ENCODE measurements around the gene PLXDC2. TPM values are rescaled to one million over a fixed set of nuclear protein-coding genes. Genes with fewer than 3 reads are reported as not detected.
A peak's percentile ranks its signal among the peaks of the same experiment; 100 is the strongest.

PLXDC2 gene
- polyA plus RNA-seq, 4 donors, result 33.9 to 41.6 (median 34.8) TPM

DNA sequence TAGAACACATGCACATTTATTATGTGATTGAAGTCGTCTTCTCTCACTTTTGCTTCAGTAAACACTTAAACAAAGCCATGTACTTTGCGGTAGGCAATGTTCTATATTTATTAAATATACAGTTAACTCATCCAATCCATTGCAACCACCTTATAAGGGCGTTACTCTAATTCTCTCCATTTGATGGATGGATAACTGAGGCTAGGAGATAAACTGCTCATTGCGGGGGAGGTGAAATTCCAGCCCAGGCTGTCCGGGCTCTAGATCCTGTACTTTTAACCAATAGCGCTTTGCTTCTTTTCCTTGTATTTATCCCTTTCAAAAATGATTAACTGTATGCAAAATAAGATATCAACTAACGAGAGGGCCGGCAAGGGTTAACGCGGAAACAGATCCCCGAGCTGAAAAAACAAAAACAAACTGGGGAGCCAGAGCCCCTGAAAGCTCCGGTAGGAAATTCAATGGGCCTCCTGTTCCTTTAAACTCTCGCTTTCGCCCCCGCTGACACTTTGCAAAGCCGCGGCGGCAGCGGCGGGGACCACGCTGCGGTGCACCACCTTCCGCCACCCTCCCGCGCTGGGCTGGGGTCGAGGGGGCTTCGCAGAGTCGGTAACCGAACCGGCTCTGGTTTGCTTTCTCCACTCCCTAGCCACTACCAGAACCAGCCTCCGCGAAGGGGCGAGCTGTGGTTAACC is 1.0 kb upstream of the PLXDC2 start:
- peak in 2 of 4 donors; percentile 40 to 49 for DNase-seq (ENCODE audit: low read depth in 4 of 4, low spot score in 3 of 4)

DNA sequence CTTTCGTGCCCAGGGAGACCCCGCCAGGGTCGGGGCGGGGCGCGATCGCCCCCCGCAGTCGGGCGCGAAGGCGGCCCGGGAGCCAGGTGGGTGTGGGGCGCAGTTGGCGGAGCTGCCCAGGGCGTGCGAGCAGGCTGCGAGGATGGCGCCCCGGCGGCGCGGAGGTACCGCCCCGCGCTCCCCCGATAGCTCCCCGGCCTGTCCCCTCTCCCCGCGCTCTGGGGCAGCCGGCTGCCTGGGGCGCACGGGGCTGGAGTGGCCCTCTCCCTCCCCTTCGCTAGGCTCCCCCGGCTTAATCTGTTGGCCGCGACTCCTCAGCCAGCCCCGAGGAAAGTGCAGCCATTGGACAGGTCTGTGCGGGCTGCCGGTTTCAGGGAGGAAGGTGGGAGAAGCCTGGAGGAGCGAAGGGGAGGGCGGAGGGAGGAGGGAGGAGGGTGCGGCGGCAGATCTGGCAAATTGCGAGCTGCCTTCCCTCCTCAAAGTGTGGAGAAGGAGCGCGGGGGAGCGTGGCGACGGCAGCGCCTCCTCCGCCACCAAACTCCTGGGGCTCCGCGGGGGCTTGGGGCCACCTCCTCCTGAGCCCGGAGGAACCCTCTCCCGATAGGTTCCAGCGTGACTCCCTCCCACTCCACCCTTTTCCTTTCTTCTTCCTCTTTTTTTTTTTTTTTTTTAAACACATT is 361 bp upstream of the PLXDC2 start:
- DNase-seq (ENCODE audit: low read depth in 4 of 4, low spot score in 3 of 4), result peak in 3 of 4 donors; percentile 67 to 83 (median 72)

DNA sequence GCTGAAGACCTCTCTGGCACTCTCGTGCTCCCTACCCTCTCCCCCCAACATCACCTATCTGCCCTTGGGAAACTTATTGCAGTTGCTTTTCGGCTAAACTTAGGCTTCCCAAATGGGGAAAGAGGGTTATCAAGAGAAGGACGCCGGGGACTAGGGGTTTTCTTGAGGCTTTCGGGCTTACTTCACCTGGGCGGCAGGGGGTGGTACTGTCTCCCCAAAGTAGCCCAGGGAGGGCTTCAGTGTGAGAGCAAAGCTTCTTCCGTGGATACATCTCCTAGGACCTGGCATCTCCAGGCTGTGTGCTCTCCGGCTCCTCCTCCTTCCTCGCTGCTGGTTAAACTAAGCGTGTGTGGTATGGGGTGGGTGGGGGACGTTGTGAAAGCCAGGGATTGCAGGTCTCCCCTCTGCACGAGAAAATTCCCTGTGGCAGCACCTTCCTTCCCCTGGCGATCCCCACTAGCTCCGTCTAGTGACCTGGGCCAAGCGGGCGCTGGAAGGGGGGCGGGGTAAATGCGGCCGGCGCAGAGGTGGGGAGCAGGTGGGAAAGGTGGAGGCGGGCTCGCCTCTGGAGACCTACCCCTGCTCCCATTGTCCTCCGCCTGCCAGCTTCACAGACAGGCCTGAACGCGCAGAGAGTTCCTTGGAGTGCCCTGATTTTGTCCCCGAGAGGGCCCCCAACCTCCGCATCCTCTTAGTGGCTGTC is 1.1 kb downstream of the PLXDC2 start:
- peak in 2 of 4 donors; percentile 42 to 47 for DNase-seq (ENCODE audit: low read depth in 4 of 4, low spot score in 3 of 4)

DNA sequence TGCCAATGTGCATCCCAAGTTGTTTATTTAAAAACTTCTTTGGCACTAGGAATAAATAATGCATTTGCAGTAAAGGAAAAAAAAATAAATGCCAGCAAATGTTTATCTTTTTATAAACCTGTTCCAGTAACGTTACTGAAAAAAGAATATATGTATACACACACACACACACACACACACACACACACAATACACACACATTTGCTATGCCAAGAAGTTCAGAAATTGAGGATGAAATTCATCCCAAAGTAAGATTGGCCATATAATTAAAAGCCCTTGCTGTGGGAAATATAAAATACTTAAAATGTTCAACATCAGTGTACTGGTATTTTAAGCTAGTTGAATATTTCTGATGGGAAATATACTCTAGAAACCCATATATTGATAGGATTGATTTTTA is 2.6 kb downstream of the PLXDC2 start:
- no peak for DNase-seq (ENCODE audit: low read depth in 4 of 4, low spot score in 3 of 4)

DNA sequence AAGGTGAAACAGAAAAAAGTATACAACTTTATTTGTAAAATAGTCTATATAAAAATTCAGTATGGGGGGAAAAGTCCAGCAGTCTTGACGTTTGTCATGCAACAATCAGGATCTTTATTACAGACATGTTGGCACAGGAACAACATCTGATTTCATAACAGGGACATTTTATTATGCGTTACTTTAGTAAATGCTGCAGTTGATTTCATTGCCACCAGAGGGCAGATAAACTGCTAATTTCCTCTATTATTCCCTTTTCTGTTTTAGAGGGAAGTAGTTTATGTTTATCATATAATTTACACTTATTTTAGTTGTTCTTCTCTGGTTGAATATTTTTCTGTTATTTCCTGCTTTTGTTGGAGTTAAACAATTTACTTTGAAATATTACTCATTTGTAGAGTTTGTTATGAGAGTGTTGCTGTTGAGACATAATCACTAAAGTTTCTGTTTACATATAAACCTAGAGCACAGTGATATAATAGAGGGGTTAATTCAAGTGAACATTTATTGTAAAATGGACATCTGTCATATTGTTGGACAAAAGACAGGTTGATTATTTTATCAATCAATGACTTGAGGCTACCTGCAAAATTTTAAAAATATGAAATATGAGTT is 3.3 kb downstream of the PLXDC2 start:
- DNase-seq (ENCODE audit: low read depth in 4 of 4, low spot score in 3 of 4), result peak in 3 of 4 donors; percentile 44 to 53 (median 50)

DNA sequence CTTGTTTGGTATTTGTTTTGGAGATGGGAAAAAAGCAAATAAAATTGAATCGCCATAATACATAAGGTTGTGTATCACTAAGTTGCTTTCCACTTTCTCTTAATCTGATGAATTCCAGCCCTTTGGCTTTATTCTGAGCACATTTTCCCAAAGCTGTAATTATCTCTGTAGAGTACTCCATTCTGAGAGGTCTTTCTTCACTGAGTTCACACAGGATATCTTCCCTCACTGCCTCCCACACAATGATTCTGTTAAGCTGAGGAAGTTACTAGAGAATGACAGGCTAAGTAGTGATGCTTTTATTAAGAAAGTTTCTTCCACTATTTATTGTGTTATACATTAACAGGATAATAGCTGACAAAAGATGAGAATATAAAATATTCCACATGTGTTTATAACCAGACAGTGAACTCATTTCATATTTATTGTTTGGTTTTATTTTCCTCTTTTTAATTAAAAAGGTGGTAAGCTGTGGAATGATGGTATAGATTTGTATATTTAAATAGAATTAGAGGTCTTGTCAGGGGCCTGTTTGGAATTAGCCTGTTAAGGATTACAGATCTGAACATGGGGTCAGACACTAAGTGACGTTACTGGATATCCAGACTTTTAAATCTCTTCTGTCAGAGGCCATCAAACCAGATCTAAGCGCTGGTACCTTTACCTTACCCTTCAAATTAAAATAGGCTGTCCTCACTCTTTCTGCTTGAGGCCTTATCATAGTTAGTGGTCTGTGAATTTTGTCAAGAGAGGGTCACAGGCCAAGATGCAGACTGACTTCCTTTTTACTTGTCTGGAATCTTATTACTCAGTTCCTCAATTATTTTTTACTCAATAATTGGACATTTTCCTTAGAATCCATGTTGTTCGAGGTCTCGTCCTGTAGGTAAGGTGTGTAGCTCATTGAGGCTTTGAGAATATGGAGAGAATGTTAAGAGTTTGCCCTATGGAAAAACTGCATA is 8.4 kb downstream of the PLXDC2 start:
- no peak for DNase-seq (ENCODE audit: low read depth in 4 of 4, low spot score in 3 of 4)

DNA sequence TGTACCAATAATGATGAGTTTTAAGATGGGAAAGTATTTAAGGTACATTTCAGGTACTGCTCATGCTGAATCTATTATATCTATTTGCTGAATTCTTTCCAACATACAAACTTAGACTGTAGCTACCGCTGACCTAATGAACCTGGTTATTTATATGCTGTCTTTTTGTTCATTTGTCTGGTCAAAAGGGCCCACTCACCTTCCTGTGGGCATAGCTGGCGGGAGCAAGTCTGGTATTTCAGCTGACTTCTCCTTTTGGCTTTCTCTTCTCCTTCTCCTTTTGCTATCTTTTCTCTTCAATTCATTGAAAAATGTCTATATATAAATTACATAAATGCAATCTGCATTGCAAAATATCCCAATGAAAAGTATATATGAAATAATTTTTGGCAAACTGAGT is 9.5 kb downstream of the PLXDC2 start:
- no peak for DNase-seq (ENCODE audit: low read depth in 4 of 4, low spot score in 3 of 4)

DNA sequence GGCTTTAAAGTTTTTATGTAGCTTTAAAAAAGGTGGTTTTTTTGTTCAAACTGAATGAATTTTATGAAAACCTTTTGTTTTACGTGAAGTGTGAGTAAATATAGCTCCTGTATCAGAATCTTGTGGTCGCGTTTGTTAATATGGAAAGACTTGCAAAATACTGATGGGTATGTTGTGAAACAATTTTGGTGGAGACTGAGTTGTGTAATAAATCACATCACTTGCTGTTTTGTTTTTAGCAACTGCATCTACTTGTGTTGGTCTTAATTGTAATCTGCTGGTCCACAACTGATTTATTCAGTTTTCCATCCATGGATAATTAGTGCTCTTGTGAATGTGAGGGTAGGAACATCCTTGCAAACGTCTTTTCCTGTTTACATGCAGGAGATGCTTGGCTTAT is 10.5 kb downstream of the PLXDC2 start:
- DNase-seq (ENCODE audit: low read depth in 4 of 4, low spot score in 3 of 4), result no peak

DNA sequence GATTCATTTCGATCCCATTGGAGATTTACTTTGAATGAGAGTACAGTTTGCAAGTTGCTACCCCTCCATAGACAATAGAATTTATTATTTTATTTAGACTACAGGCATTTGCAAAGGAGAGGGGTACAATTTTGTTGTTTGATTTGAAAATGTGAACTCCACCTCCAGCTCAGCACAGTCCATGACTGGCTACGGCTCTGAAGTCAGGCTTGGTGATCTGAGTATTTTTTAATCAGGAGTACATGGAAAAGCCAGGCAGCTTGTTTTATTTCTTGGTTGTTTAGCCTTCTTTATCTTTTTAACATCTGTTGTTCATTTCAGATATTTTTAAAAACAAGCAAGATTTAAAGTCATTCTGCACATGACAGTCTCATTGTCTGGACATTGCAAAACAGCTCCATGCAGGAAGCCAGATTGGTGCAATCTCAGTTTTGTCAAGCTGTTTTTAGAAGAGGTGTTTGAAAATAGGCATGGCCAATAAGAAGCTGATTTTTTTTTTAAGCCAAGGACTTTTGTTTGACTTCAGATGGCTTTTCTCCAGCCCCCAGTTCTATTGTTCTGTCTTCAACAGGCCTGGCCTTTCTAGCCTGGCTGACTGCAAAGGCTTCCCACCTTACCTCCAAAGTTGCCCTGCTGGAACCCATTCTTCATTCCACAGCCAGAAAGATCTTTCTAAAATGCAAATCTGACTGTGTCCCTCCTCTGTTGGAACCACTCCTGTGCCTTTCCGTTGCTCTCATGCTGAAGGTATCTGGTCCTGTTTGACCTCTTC is 12.2 kb downstream of the PLXDC2 start:
- no peak for DNase-seq (ENCODE audit: low read depth in 4 of 4, low spot score in 3 of 4)

DNA sequence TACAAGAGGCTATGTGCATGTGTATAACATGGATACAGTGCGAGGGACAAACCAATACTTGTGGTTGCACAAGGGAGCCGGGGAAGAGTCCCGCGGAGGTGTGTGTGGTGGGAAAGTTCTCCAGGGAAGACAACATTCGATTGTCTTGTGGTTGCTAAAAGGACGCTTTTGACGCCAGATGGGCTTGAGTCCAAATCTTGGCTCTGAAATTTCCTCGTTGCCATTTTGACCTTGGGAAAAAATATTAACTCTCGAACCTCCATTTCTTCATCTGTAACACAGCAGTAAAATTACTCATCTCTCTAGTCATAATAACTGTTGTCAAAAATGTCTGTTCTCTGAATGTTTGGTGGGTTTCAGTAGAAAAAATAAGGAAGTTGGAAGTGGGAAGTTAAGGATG is 16.5 kb downstream of the PLXDC2 start:
- DNase-seq (ENCODE audit: low read depth in 4 of 4, low spot score in 3 of 4), result no peak

DNA sequence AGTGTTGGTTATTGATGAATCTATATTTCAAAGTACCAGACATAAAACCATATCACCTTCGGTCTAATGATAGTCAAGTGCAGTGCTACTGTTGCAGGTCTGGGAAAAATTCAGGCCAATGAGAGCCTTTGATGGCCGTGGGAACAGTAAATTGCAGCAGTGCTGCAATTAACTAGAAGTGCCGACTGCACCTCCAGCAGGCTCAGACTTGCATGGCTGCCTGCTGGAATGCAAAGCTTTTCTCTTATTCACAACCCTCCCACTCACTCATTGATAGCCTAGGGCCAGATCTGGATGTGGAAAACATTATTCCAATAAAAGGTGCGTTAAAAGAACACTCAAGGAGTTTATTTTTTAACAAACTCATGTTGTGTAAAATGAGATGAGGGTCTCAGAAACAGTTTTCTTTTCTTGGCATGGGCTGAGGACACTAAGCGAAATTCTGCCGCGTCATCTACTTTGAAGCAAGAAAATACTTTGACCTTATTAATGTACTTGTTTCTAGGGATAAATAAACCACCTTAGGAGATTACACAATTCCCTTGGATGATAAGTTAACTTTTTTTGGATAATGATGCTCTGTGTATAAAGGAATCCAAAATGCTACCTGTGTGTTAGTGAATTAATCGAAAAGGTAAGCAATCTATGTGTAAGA is 17.1 kb downstream of the PLXDC2 start:
- DNase-seq (ENCODE audit: low read depth in 4 of 4, low spot score in 3 of 4), result no peak

DNA sequence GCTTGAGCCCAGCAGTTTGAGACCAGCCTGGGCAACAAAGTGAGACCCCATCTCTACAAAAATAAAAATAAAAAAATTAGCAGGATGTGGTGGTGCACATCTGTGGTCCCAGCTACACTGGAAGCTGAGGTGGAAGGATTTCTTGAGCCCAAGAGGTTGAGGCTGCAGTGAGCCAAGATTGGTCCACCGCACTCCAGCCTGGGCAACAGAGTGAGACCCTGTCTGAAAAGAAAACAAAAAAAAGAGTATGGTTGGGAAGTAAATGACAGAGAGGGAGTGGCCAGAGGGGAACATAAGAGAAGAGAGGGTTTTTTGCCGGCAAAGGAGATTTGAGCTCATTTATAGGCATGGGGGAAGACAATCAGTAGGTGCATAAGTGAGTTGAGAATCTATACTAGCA is 19.7 kb downstream of the PLXDC2 start:
- DNase-seq (ENCODE audit: low read depth in 4 of 4, low spot score in 3 of 4), result no peak

DNA sequence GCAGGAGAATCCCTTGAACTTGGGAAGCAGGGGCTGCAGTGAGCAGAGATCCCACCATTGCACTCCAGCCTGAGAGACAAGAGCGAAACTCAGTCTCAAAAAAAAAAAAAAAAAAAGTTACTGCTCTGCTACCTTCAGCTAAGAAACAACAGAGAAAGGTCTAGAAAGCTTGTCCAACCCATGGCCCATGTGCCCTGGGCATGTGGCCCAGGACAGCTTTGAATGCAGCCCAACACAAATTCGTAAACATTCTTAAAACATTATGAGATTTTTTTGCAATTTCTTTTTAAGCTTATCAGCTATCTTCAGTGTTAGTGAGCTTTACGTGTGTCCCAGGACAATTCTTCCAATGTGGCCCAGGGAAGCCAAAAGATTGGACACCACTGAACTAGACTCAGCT is 22.9 kb downstream of the PLXDC2 start:
- no peak for DNase-seq (ENCODE audit: low read depth in 4 of 4, low spot score in 3 of 4)

DNA sequence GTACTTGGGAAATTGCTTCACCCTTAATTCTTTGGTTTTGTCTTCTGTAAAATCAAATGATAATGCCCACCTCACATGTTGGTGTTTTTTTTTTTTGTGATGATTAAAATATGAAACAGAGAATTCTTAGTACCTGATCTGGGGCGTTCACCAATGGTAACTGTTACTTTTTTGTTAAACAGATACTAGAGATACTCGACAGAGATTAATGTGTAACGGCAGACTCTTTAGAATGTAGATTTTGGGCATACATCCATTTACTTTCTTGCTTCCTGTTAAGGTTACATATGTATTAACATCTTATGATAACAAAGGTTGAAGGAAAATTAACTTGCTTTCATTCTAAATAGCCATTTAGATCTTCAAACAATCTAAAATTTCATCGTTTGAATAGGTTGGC is 23.3 kb downstream of the PLXDC2 start:
- DNase-seq (ENCODE audit: low read depth in 4 of 4, low spot score in 3 of 4), result no peak

DNA sequence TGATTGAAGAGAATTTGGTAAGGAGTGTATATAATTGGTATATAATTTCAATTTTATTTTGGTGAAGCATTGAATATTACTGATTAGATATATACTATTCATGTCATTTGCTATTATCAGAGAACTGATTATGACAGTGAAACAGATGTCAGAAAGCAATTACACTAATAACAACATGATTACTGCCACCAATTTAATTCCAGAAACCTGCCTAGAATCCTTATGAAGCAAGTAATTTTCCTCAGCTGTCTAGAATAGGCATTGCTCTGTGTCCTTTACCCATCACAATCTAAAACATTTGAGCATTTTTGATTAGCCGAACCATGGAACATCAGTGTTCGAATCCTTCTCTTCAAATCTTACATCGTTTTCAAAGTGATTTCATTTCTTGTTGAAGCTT is 24.5 kb downstream of the PLXDC2 start:
- no peak for DNase-seq (ENCODE audit: low read depth in 4 of 4, low spot score in 3 of 4)

DNA sequence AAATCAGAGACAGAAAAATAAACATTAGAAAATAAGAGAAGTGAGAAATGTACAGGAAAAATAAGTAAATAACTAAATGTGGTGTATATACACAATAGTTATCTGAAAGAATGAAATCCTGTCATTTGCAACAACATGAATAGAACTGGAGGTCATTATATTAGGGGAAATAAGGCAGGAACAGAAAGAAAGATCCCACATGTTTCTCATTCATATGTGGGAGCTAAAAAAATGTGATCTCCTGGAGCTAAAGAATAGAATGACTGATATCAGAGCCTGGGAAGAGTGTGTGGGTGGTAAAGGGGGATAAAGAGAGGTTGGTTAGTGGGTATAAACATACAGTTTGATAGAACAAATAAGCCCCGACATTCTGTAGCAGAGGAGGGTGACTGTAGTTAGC is 27.3 kb downstream of the PLXDC2 start:
- no peak for DNase-seq (ENCODE audit: low read depth in 4 of 4, low spot score in 3 of 4)

DNA sequence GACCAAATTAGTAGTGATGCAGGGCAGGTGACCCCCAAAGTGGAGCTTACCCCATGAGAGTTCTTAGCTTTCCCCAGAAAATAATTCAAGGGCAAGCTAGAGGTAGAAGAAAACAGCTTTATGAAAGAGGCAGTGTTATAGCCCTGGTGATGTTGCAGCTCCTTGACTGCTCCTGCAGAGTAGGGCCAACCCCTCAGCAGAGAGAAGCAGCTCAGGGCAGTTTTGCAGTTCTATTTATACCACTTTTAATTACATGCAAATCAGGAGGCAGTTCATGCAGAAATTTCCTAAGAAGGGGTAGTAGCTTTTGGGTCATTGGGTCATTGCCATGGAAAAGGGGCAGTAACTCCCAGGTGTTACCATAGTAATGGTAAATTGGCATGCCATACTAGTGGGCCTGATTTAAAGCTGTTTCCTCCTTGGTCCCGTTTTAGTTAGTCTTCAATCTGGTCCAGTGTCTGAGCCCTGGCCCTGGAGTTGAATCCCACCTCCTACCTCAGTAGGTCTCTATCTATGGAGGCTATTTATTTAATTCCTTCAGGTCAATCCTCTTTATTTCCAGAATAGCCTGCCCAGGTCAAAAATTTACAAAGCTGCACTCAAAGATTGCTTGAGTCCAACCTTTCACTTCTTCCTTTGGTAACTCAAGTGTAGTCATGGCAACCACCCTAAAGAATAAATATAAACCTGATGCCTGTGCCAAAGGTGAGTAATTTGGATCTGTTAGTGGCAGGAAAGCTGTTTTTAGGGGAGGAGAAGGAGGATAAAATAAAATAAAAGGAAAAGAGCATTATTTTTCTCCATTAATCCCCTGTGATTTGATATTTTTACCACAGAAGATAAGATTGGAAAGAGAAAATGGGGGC is 29.5 kb downstream of the PLXDC2 start:
- DNase-seq (ENCODE audit: low read depth in 4 of 4, low spot score in 3 of 4), result no peak

DNA sequence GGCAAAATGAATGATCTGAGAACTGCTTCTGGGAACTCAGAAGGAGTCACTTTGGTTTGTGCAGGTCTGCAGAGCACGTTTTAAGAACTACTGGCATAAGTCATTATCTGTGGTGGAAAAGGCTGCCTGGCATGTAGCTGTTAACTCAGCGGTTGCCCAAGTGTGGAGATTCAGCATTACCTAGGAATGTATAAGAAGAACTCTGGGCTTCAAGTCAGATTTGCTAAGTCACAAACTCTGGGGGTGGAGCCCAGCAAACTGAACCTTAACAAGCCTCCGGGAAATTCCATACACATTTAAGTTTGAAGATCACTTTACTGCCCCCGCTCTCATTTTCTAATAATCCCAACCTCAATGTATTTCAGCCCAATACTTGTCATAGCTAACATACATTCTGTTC is 31.1 kb downstream of the PLXDC2 start:
- no peak for DNase-seq (ENCODE audit: low read depth in 4 of 4, low spot score in 3 of 4)

Data from right renal pelvis (tissue), 4 donors.